Activated T-helper 1 cell treated with anti-CD3 and anti-CD28 coated beads, Interleukin-12 subunit alpha, Interleukin-12 subunit beta, Interleukin-2, Interleukin-4 antibody, amounts not matched to agents 30 ng/mL and 10 ng/mL and 1 ng/mL, durations not matched to agents 14 hours and 24 hours and 36 hours (primary cell): ENCODE measurements around the gene CBR3. TPM values are rescaled to one million over a fixed set of nuclear protein-coding genes. Genes with fewer than 3 reads are reported as not detected.

Experiments used
- DNase-seq: peaks from one replicate; pipeline ENCODE4 v3.0.0; 2021; ENCODE audit warnings: low spot score
- H3K27ac Mint-ChIP-seq: one replicate; pipeline ENCODE4 v1.8.0; 2021; ENCODE audit warnings: mild to moderate bottlenecking, mixed read lengths
- H3K27me3 Mint-ChIP-seq: one replicate; pipeline ENCODE4 v1.8.0; 2022; ENCODE audit warnings: mild to moderate bottlenecking, moderate library complexity, mixed read lengths; ENCODE audit not compliant: insufficient read depth
- H3K36me3 Mint-ChIP-seq: one replicate; pipeline ENCODE4 v1.8.0; 2021; ENCODE audit warnings: low read depth, mixed read lengths
- H3K4me1 Mint-ChIP-seq: one replicate; pipeline ENCODE4 v1.8.0; 2021; ENCODE audit warnings: low read depth, mixed read lengths
- H3K4me3 Mint-ChIP-seq: one replicate; pipeline ENCODE4 v1.8.0; 2021; ENCODE audit warnings: mild to moderate bottlenecking, moderate library complexity, mixed read lengths
- H3K9me3 Mint-ChIP-seq: one replicate; pipeline ENCODE4 v1.8.0; 2021; ENCODE audit warnings: mixed read lengths
- intact Hi-C: fragments of 100-400 bp; cut with micrococcal nuclease; formaldehyde crosslinking; loops from one replicate; pipeline ENCODE4 v1.15.1; 2024
- total RNA-seq: library from RNA; stranded (reverse); gene quantifications from 2 replicates; pipeline ENCODE4 v1.2.3, GENCODE V29; 2022

CBR3 gene
- total RNA-seq, 1 donor from 2014 or later = 16.4 TPM

DNA sequence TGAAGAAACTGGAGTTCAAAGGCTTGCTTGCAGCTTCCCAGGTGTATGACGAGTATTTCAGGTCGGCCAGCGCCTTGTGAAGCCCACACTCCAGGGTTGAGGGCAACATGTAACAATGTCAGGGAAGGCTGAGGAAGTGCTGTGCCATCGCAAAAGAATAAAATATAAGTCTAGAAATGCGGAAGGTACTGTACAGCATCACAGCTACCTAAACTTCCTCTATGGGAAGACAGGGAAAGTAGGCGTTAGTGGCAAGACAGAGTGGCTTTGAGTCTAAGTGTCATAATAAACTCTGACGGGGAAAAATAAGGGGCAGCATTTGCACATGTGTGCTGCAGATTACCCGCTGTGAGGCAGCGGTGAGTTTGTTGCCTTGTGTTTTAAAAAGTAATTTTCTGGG lies 50.6 kb downstream of the CBR3 start:
- Mint-ChIP-seq H3K9me3 (no peaks in the 10 kb centered on the region), H3K4me3 (no peak overlapping the region), H3K27ac (no peak overlapping the region), H3K4me1 (peaks cover 17% of the 10 kb centered on the region), H3K27me3 (no peaks in the 10 kb centered on the region), H3K36me3 (peaks cover 5% of the 10 kb centered on the region)
- DNase-seq = no peak
- intact Hi-C loops = no loop called here

DNA sequence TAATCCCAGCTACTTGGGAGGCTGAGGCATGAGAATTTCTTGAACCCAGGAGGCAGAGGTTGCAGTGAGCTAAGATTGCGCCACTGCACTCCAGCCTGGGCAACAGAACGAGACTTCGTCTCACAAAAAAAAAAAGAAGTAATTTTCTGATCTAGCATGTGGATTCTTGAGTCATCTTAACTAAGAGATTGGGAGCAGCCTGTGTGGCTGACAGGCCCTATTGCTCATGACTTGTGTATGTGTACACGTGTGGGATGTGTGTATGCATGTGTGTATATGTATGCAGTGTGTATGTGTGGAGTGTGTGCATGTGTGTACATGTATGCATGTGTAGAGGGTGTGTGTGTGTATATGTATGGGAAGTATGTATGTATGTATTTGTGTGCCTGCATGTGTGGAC lies 51.2 kb downstream of the CBR3 start:
- Mint-ChIP-seq H3K4me1 (peaks cover 22% of the 10 kb centered on the region), H3K27ac (no peak overlapping the region), H3K36me3 (peaks cover 2% of the 10 kb centered on the region), H3K4me3 (no peak overlapping the region), H3K9me3 (no peaks in the 10 kb centered on the region), H3K27me3 (no peaks in the 10 kb centered on the region)
- no peak for DNase-seq
- intact Hi-C loops = no loop called here

- peaks cover 22% of the 10 kb centered on the region for H3K4me1 Mint-ChIP-seq
- no peak overlapping the region for H3K27ac Mint-ChIP-seq
- no peaks in the 10 kb centered on the region for H3K27me3 Mint-ChIP-seq
- DNase-seq = no peak
- intact Hi-C loops = no loop called here
- H3K9me3 Mint-ChIP-seq = no peaks in the 10 kb centered on the region
- H3K36me3 Mint-ChIP-seq = peaks cover 2% of the 10 kb centered on the region
- no peak overlapping the region for H3K4me3 Mint-ChIP-seq
These were observed 51.9 kb downstream of the CBR3 start for GRCh38 chr21:36186506-36187399.

GRCh38 chr21:36188081-36188681 lies 53.3 kb downstream of the CBR3 start:
- peaks cover 22% of the 10 kb centered on the region for H3K4me1 Mint-ChIP-seq
- no peak overlapping the region for H3K4me3 Mint-ChIP-seq
- intact Hi-C loops = no loop called here
- no peaks in the 10 kb centered on the region for H3K27me3 Mint-ChIP-seq
- no peaks in the 10 kb centered on the region for H3K9me3 Mint-ChIP-seq
- no peak overlapping the region for H3K27ac Mint-ChIP-seq
- peaks cover 2% of the 10 kb centered on the region for H3K36me3 Mint-ChIP-seq
- DNase-seq = no peak

DNA sequence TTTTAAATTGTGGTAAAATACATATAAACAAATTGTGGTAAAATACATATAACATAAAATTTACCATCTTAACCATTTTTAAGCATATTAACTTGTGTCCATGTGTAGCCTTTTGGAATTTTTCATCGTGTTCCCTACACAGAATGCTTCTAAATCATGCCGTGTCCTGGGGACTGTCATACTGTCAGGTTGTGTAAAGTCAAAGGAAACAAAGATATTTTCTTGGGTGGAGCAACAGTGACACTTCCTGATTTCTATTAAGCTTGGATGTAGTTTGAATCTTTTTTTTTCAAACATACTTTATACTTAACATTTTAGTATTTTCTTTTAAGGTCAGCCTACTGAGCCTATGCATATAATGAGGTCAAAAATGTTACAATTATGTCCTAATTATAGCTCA lies 54.1 kb downstream of the CBR3 start:
- no peak for DNase-seq
- H3K27me3 Mint-ChIP-seq = no peaks in the 10 kb centered on the region
- H3K4me1 Mint-ChIP-seq = peaks cover 22% of the 10 kb centered on the region
- intact Hi-C loops = no loop called here
- no peaks in the 10 kb centered on the region for H3K9me3 Mint-ChIP-seq
- no peak overlapping the region for H3K4me3 Mint-ChIP-seq
- peaks cover 2% of the 10 kb centered on the region for H3K36me3 Mint-ChIP-seq
- no peak overlapping the region for H3K27ac Mint-ChIP-seq

- peaks cover 15% of the 10 kb centered on the region for H3K4me1 Mint-ChIP-seq
- no peak for DNase-seq
- no peak overlapping the region for H3K4me3 Mint-ChIP-seq
- intact Hi-C loops = no loop called here
- H3K27me3 Mint-ChIP-seq = no peaks in the 10 kb centered on the region
- H3K9me3 Mint-ChIP-seq = no peaks in the 10 kb centered on the region
- H3K27ac Mint-ChIP-seq = no peak overlapping the region
- H3K36me3 Mint-ChIP-seq = peaks cover 2% of the 10 kb centered on the region
These were observed 55.9 kb downstream of the CBR3 start for GRCh38 chr21:36190736-36191135.

- no peak overlapping the region for H3K4me3 Mint-ChIP-seq
- intact Hi-C loops = no loop called here
- peaks cover 3% of the 10 kb centered on the region for H3K36me3 Mint-ChIP-seq
- H3K27me3 Mint-ChIP-seq = no peaks in the 10 kb centered on the region
- no peaks in the 10 kb centered on the region for H3K9me3 Mint-ChIP-seq
- DNase-seq = no peak
- H3K27ac Mint-ChIP-seq = no peak overlapping the region
- H3K4me1 Mint-ChIP-seq = peaks cover 14% of the 10 kb centered on the region
These were observed 58.3 kb downstream of the CBR3 start for GRCh38 chr21:36193200-36193599.

DNA sequence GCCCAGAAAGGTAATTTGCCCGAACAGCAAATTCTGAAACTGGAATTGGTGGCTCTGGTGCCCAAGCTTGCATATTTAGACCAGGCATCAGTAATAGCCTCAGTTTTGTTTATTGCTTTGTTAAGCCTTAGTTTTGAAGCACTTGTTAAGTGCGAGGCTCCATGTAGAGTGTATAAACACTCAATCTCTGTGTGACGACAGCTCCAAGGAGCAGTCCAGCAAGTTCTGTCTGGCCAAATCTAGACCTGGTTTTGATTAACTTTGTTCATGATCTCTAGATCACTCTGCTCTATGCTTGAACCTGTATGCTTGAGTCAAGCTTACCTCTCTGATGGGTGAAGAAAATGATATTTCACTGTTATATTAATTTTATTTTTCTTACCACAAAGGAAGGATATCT lies 59.1 kb downstream of the CBR3 start:
- Mint-ChIP-seq H3K27ac (no peak overlapping the region), H3K4me3 (no peak overlapping the region), H3K27me3 (no peaks in the 10 kb centered on the region), H3K36me3 (peaks cover 2% of the 10 kb centered on the region), H3K4me1 (peaks cover 6% of the 10 kb centered on the region), H3K9me3 (no peaks in the 10 kb centered on the region)
- intact Hi-C loops = no loop called here
- no peak for DNase-seq

DNA sequence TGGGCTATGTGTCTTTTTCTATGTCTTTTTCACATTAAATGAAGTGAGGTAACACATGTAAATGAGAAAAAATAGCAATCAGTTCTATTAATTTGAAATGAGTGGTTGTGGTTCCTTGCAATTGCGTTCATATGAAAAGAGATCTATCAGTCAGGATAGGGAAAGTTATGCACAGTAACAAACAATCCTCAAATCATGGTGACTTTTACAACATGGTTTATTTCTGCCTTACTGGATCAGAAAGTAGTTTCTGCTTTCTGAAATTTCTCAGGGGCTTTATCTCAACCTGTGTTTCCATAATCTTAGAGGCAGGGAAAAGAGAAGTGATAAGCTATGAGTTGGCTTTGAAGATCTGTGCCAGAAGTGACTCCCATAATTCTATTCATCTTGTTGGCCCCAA lies 60.7 kb downstream of the CBR3 start:
- H3K36me3 Mint-ChIP-seq = peaks cover 2% of the 10 kb centered on the region
- no peak overlapping the region for H3K27ac Mint-ChIP-seq
- intact Hi-C loops = no loop called here
- H3K27me3 Mint-ChIP-seq = no peaks in the 10 kb centered on the region
- H3K4me1 Mint-ChIP-seq = peaks cover 4% of the 10 kb centered on the region
- H3K9me3 Mint-ChIP-seq = no peaks in the 10 kb centered on the region
- no peak overlapping the region for H3K4me3 Mint-ChIP-seq
- DNase-seq = no peak

Other genes with a start within 250 kb of the CBR3 start
- gene SETD4, start 74.6 kb upstream of the CBR3 start, total RNA-seq = 21.9 and 22.0 TPM in 2 replicates
- gene CBR1, start 65.1 kb upstream of the CBR3 start, total RNA-seq = 62.7 and 62.8 TPM in 2 replicates
- 10.6 and 11.5 TPM in 2 replicates for gene DOP1B, start 21.7 kb downstream of the CBR3 start, total RNA-seq
- 22.1 and 23.5 TPM in 2 replicates for gene MORC3, start 185.1 kb downstream of the CBR3 start, total RNA-seq